Cardiac muscle cell (in vitro differentiated cells and primary cell): ENCODE data around the gene CTNNA2. TPM values are rescaled to one million over a fixed set of nuclear protein-coding genes. Genes with fewer than 3 reads are reported as not detected.

ENCODE experiments used
- DNase-seq, 2 donors: peaks; one replicate each; pipeline versions ENCODE4 v3.0.0 to v3.0.0-alpha.2; 2010 to 2017; ENCODE audit warnings: low read depth in 1 of 2, low spot score in 1 of 2
- H3K27ac ChIP-seq: fragments of 200-600 bp; sonication (generic); 2 replicates; pipeline ENCODE4 v1.5.1; 2016
- H3K27me3 ChIP-seq: fragments of 200-600 bp; sonication (generic); 2 replicates; pipeline ENCODE4 v1.6.0; 2016; ENCODE audit warnings: control low read depth
- H3K36me3 ChIP-seq: fragments of 200-600 bp; sonication (generic); 2 replicates; pipeline ENCODE4 v1.5.1; 2016; ENCODE audit warnings: control low read depth
- H3K4me1 ChIP-seq: fragments of 200-600 bp; sonication (generic); 2 replicates; pipeline ENCODE4 v1.8.1; 2017; ENCODE audit warnings: low read depth, mild to moderate bottlenecking, mixed run types
- H3K4me3 ChIP-seq: fragments of 200-600 bp; sonication (generic); 2 replicates; pipeline ENCODE4 v1.5.1; 2016; ENCODE audit warnings: mild to moderate bottlenecking
- H3K9me3 ChIP-seq: fragments of 200-600 bp; sonication (generic); 2 replicates; pipeline ENCODE4 v1.5.1; 2017; ENCODE audit warnings: low read depth, mild to moderate bottlenecking, control low read depth
- polyA plus RNA-seq: library from polyadenylated mRNA; unstranded; fragments of >200 nt; fragmentation: Nextera tagmentation; extraction: Ambion mirVana; gene quantifications from 2 replicates; pipeline ENCODE4 v1.2.1, GENCODE V29; 2016
- total RNA-seq: library from RNA; depleted of rRNA; stranded (reverse); fragments of >200 nt; gene quantifications from 2 replicates; pipeline ENCODE4 v1.2.3, GENCODE V29; 2016
- TF ChIP-seq, protein P1 (sequence below): IDR thresholded peaks from 2 replicates; pipeline ENCODE4 v1.5.1; 2012; ENCODE audit warnings: low read depth, mild to moderate bottlenecking, low read length

Gene CTNNA2
- total and polyA plus RNA-seq, 2 experiments from 2014 or later = 7.4 to 17.4 TPM

DNA sequence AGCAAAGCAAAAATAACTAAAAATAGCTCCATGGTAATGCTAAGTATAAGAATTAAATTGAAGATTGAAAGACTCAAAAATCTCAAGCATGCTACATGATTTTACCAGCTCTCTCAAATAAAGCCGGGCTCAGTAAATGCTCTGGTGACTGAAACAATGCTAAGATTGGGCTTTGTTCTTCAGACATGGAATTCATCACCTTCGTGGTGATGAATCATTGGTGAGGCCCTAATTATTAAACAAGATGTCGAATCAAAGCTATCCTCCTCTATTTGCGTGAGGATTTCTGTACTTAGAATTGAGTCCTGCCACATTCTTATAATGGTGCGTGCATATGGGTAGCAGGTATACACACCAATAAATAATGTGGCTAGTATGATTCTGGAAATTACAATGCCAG is 850.5 kb downstream of the CTNNA2 start:
- no peaks in the 10 kb centered on the region for H3K27me3 ChIP-seq
- H3K36me3 ChIP-seq = no peaks in the 10 kb centered on the region
- TF ChIP-seq, protein P1, sequence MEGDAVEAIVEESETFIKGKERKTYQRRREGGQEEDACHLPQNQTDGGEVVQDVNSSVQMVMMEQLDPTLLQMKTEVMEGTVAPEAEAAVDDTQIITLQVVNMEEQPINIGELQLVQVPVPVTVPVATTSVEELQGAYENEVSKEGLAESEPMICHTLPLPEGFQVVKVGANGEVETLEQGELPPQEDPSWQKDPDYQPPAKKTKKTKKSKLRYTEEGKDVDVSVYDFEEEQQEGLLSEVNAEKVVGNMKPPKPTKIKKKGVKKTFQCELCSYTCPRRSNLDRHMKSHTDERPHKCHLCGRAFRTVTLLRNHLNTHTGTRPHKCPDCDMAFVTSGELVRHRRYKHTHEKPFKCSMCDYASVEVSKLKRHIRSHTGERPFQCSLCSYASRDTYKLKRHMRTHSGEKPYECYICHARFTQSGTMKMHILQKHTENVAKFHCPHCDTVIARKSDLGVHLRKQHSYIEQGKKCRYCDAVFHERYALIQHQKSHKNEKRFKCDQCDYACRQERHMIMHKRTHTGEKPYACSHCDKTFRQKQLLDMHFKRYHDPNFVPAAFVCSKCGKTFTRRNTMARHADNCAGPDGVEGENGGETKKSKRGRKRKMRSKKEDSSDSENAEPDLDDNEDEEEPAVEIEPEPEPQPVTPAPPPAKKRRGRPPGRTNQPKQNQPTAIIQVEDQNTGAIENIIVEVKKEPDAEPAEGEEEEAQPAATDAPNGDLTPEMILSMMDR = no peak
- H3K27ac ChIP-seq = peak overlapping the region; percentile 45
- no peak overlapping the region for H3K4me3 ChIP-seq
- H3K9me3 ChIP-seq = no peaks in the 10 kb centered on the region
- peaks cover 22% of the 10 kb centered on the region for H3K4me1 ChIP-seq
- DNase-seq = no peak

DNA sequence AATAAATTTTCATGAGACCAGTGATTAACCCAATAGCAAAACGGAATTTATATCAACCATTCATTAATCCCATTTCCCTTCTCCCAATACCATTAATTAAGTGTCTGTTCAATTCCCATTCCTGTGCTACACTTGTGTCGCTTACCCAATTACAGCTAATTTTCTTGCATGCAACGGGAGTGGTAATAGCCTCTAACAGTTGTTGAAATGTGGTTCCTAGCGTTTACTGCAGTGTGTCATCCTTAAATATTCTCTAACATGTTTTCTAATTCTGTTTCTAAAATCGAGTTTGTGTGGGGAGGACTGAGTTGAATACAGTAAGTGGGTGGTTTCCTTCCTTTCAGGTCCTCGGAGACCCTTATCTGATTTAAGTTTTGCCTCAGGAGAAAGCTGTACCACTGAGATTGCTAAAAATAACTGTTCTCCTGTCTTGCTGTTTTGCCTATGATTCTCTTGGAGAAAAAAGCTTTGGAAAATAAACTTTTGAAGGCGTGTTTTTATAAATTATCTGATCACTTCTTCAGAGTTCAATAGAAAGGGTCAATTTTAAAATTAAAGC is 851.0 kb downstream of the CTNNA2 start:
- Histone ChIP-seq H3K27me3 (no peaks in the 10 kb centered on the region), H3K4me3 (no peak overlapping the region), H3K36me3 (no peaks in the 10 kb centered on the region), H3K9me3 (no peaks in the 10 kb centered on the region), H3K27ac (peak overlapping the region; percentile 45), H3K4me1 (peaks cover 22% of the 10 kb centered on the region)
- TF ChIP-seq, protein P1 = no peak
- no peak for DNase-seq

DNA sequence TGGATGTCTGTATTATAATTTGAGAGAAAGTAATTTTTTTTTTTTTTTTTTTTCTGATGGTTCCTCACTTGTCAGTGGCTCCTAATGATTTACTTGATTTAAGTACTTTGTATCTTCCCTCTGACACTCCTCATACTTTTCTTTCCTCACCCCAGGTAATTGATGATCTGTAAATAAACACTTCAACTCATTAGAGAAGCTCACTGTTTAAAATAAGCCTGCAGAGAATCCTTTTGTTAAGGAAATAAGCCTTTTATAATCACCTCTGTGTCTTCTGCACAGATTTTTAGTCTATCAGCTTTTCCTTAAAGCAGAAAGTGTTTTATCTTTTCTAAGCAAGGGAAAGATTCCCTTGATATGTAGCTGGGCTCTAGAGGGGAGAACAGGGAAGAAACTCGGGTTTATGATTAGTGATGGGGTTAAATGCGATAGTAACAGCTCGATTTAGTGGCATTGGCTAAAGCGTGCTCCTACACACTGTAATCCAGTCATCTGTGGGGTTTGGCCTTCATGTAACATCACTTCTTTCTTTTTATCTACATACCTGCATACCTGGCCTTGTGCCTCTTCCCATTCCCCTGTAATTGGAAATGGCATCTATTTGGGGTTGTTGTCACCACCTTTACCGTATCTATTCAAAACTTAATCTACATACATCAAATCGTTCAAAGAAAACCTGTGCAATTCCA is 851.8 kb downstream of the CTNNA2 start:
- no peak for DNase-seq
- Histone ChIP-seq H3K27me3 (no peaks in the 10 kb centered on the region), H3K27ac (peak overlapping the region; percentile 26), H3K4me3 (no peak overlapping the region), H3K36me3 (no peaks in the 10 kb centered on the region), H3K4me1 (peaks cover 22% of the 10 kb centered on the region), H3K9me3 (no peaks in the 10 kb centered on the region)
- TF ChIP-seq, protein P1 = no peak

DNA sequence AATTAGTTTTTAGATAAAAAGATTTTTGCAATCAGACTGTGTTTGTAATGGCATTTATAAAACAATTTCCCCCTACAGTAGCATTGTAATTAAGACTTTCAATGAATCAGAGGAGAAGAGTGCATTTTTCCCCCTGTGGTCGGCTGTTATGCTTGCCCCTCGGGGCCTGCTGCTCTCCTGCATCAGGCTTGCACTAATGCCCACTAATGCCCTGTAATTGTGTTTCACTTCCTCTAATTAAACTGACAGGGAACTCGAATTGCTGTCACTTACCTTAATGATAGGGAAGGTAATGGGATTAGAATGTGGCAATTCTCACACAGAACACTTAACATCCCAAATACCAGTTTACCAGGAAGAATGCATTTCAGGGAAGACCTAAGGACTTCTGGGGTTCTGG is 852.9 kb downstream of the CTNNA2 start:
- TF ChIP-seq, protein P1 = no peak
- H3K27ac ChIP-seq = no peak overlapping the region
- no peaks in the 10 kb centered on the region for H3K27me3 ChIP-seq
- H3K4me3 ChIP-seq = no peak overlapping the region
- H3K36me3 ChIP-seq = no peaks in the 10 kb centered on the region
- H3K4me1 ChIP-seq = peaks cover 22% of the 10 kb centered on the region
- no peaks in the 10 kb centered on the region for H3K9me3 ChIP-seq
- no peak for DNase-seq

DNA sequence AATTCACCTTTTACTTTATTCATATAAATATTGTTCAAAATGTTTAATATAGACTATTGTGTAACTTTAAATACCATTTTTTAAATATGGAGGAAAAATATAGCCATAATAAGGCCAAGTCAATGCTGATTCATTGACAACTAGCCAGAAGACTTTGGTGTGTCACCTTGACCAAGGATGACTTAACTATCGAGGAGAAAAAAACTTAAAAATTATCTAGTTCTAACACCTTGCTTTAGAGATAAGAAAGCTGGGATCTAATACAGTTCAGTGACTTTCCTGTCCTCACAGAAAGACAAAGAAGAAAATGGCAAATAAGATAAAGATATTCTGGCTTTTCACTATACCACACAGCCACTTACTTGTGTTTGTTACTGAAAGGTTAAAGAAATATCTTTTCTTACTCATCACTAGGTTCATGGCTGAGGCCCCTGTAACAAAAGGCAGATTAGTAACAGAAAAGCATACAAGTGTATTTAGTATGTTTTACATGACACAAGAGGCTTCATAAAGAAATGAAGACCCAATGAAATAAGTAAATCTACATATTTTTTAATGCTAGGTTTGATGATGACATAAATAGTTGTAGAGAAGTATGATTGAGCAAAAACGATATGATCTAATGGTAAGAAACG is 857.6 kb downstream of the CTNNA2 start:
- no peak overlapping the region for H3K27ac ChIP-seq
- TF ChIP-seq, protein P1 = no peak
- no peaks in the 10 kb centered on the region for H3K4me1 ChIP-seq
- H3K27me3 ChIP-seq = no peaks in the 10 kb centered on the region
- no peaks in the 10 kb centered on the region for H3K36me3 ChIP-seq
- H3K9me3 ChIP-seq = no peaks in the 10 kb centered on the region
- no peak overlapping the region for H3K4me3 ChIP-seq
- DNase-seq = no peak
